ENCODE measurements around the gene UBAP1. TPM values are rescaled to one million over a fixed set of nuclear protein-coding genes. Genes with fewer than 3 reads are reported as not detected.

The UBAP1 gene
- total RNA-seq, 1 donor from 2014 or later, result 45.6 TPM

GRCh38 chr9:34256104-34256503 lies 77.3 kb downstream of the UBAP1 start:
- no peaks in the 10 kb centered on the region for H3K27me3 Mint-ChIP-seq
- no peak overlapping the region for H3K27ac Mint-ChIP-seq
- no peak for DNase-seq (ENCODE audit: low spot score, unreplicated experiment)
- H3K9me3 Mint-ChIP-seq (ENCODE audit: low read depth), result no peaks in the 10 kb centered on the region
- no peak overlapping the region for H3K4me3 Mint-ChIP-seq (ENCODE audit: low read depth)
- peaks cover 11% of the 10 kb centered on the region for H3K36me3 Mint-ChIP-seq (ENCODE audit: insufficient read depth)
- H3K4me1 Mint-ChIP-seq (ENCODE audit: low read depth), result no peaks in the 10 kb centered on the region
- no peak for TF ChIP-seq CTCF (IDR thresholded peaks at IDR 0.05; ENCODE audit: unreplicated experiment)

- Mint-ChIP-seq H3K27me3 (no peaks in the 10 kb centered on the region), H3K4me3 (ENCODE audit: low read depth) (no peak overlapping the region), H3K9me3 (ENCODE audit: low read depth) (no peaks in the 10 kb centered on the region), H3K27ac (no peak overlapping the region), H3K4me1 (ENCODE audit: low read depth) (no peaks in the 10 kb centered on the region), H3K36me3 (ENCODE audit: insufficient read depth) (peaks cover 10% of the 10 kb centered on the region)
- no peak for TF ChIP-seq CTCF (IDR thresholded peaks at IDR 0.05; ENCODE audit: unreplicated experiment)
- no peak for DNase-seq (ENCODE audit: low spot score, unreplicated experiment)
Measured at GRCh38 chr9:34256987-34257585, 78.2 kb downstream of the UBAP1 start.

GRCh38 chr9:34259315-34259714 lies 80.5 kb downstream of the UBAP1 start:
- Mint-ChIP-seq H3K9me3 (ENCODE audit: low read depth) (no peaks in the 10 kb centered on the region), H3K36me3 (ENCODE audit: insufficient read depth) (peaks cover 8% of the 10 kb centered on the region), H3K4me1 (ENCODE audit: low read depth) (no peaks in the 10 kb centered on the region), H3K4me3 (ENCODE audit: low read depth) (no peak overlapping the region), H3K27me3 (no peaks in the 10 kb centered on the region), H3K27ac (no peak overlapping the region)
- no peak for TF ChIP-seq CTCF (IDR thresholded peaks at IDR 0.05; ENCODE audit: unreplicated experiment)
- no peak for DNase-seq (ENCODE audit: low spot score, unreplicated experiment)

GRCh38 chr9:34262971-34263370 lies 84.1 kb downstream of the UBAP1 start:
- Mint-ChIP-seq H3K36me3 (ENCODE audit: insufficient read depth) (peaks cover 3% of the 10 kb centered on the region), H3K4me3 (ENCODE audit: low read depth) (no peak overlapping the region), H3K27ac (no peak overlapping the region), H3K27me3 (no peaks in the 10 kb centered on the region), H3K4me1 (ENCODE audit: low read depth) (no peaks in the 10 kb centered on the region), H3K9me3 (ENCODE audit: low read depth) (no peaks in the 10 kb centered on the region)
- TF ChIP-seq CTCF (IDR thresholded peaks at IDR 0.05; ENCODE audit: unreplicated experiment), result no peak
- DNase-seq (ENCODE audit: low spot score, unreplicated experiment), result no peak

GRCh38 chr9:34267660-34268059 lies 88.8 kb downstream of the UBAP1 start:
- H3K27ac Mint-ChIP-seq, result no peak overlapping the region
- no peak for DNase-seq (ENCODE audit: low spot score, unreplicated experiment)
- peaks cover 13% of the 10 kb centered on the region for H3K4me1 Mint-ChIP-seq (ENCODE audit: low read depth)
- H3K36me3 Mint-ChIP-seq (ENCODE audit: insufficient read depth), result peaks cover 5% of the 10 kb centered on the region
- H3K27me3 Mint-ChIP-seq, result no peaks in the 10 kb centered on the region
- no peak for TF ChIP-seq CTCF (IDR thresholded peaks at IDR 0.05; ENCODE audit: unreplicated experiment)
- H3K9me3 Mint-ChIP-seq (ENCODE audit: low read depth), result no peaks in the 10 kb centered on the region
- H3K4me3 Mint-ChIP-seq (ENCODE audit: low read depth), result no peak overlapping the region

Measured in progenitor cell of endocrine pancreas (in vitro differentiated cells).